H1 (cell line): Measurements from ENCODE around the gene GLRX5.

ENCODE experiments used
- CBX5 ChIP-seq: fragments of 300-800, 300-1000 bp; sonication (generic); IDR thresholded peaks from 2 replicates; pipeline ENCODE4 v1.7.1; 2016; ENCODE audit warnings: antibody characterized with exemption, low read length, low read depth
- RBBP5 ChIP-seq: IDR thresholded peaks from 2 replicates; pipeline ENCODE4 v1.7.1; 2012; ENCODE audit warnings: low read depth, mild to moderate bottlenecking, inconsistent platforms, low read length, moderate library complexity, borderline replicate concordance
- SP1 ChIP-seq: IDR thresholded peaks from 2 replicates; pipeline ENCODE4 v1.6.1; 2011; ENCODE audit warnings: low read depth, low read length
- TF ChIP-seq, protein P1 (sequence below), 3 experiments: IDR thresholded peaks; 1 replicate in 2 of 3; 2 replicates in 1 of 3; pipeline versions ENCODE4 v1.5.1 to v1.6.1; 2011; ENCODE audit warnings: low read length in 3 of 3, mild to moderate bottlenecking in 3 of 3, inconsistent platforms in 2 of 3, low read depth in 1 of 3, moderate library complexity in 1 of 3; ENCODE audit not compliant: insufficient read depth in 1 of 3; ENCODE audit errors: control extremely low read depth in 1 of 3
- TF ChIP-seq, protein P2 (sequence below): IDR thresholded peaks from 2 replicates; pipeline ENCODE4 v1.6.1; 2012; ENCODE audit warnings: inconsistent platforms

DNA sequence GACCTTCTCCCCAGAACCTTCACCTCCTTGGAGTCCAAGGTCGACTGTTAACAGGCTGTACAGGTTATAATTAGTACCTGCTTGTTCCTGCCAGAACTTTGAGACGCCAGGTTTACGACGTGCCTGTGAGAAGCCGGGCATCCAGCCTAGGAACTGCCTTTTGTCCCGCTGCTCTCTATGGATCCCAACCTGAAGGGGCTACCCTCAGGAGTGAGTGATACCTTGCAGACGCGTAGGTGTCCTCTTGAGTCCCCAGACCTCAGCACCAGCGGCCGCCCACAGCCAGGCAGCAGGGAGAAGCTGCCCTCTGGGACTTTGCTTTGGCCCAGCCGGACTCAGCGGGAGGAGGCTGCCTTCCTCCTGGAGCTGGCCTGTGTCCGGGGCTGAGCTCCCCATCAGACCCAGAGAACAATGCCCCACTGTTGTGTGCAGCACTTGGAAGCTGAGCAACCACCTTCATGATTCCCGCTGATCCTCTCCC lies 34.6 kb upstream of the GLRX5 start:
- TF ChIP-seq, protein P1, sequence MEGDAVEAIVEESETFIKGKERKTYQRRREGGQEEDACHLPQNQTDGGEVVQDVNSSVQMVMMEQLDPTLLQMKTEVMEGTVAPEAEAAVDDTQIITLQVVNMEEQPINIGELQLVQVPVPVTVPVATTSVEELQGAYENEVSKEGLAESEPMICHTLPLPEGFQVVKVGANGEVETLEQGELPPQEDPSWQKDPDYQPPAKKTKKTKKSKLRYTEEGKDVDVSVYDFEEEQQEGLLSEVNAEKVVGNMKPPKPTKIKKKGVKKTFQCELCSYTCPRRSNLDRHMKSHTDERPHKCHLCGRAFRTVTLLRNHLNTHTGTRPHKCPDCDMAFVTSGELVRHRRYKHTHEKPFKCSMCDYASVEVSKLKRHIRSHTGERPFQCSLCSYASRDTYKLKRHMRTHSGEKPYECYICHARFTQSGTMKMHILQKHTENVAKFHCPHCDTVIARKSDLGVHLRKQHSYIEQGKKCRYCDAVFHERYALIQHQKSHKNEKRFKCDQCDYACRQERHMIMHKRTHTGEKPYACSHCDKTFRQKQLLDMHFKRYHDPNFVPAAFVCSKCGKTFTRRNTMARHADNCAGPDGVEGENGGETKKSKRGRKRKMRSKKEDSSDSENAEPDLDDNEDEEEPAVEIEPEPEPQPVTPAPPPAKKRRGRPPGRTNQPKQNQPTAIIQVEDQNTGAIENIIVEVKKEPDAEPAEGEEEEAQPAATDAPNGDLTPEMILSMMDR (IDR thresholded peaks at IDR 0.05; ENCODE audit: control extremely low read depth in 1 of 3, insufficient read depth in 1 of 3, low read depth in 1 of 3, low read length in 3 of 3) = no peak
- TF ChIP-seq CBX5 (no peak), SP1 (no peak), RBBP5 (no peak)
- TF ChIP-seq, protein P2, sequence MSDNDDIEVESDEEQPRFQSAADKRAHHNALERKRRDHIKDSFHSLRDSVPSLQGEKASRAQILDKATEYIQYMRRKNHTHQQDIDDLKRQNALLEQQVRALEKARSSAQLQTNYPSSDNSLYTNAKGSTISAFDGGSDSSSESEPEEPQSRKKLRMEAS = no peak
